ENCODE results near the gene IFI27L1.

Gene IFI27L1

DNA sequence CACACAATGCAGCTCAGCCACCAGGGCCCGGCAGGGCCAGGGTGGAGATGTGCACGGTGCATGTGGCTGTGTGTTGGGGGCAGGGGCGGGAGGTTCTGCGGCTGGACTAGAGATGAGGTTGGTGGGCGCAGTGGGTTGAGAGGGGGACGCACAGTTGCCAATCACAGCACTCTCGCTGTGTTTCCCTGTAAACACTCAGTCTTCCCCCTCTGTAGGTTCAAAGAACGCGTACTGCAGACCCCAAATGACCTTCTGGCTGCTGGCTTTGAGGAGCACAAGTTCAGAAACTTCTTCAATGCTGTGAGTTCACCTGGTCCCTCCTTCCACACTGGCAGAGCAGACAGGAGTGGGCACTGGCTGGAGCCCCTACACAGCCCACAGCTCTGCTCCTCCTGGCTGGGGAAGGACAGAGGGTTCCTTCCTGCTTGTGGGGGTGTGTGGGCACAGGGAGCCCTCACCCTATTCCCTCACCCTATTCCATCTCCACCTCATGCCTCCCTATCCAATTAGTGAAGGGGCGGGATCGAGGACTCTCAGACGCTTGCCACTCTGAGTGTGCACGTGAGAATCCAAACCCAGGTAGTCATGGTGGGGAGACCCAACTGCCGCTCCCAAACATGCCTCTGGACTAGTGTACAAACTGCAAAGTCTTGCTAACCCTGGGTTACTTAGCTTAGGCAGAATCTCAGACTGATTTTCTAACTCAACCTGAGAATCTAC, 37.2 kb upstream of the IFI27L1 start:
- peak overlapping the region; percentile 27 for H3K27ac Mint-ChIP-seq

DNA sequence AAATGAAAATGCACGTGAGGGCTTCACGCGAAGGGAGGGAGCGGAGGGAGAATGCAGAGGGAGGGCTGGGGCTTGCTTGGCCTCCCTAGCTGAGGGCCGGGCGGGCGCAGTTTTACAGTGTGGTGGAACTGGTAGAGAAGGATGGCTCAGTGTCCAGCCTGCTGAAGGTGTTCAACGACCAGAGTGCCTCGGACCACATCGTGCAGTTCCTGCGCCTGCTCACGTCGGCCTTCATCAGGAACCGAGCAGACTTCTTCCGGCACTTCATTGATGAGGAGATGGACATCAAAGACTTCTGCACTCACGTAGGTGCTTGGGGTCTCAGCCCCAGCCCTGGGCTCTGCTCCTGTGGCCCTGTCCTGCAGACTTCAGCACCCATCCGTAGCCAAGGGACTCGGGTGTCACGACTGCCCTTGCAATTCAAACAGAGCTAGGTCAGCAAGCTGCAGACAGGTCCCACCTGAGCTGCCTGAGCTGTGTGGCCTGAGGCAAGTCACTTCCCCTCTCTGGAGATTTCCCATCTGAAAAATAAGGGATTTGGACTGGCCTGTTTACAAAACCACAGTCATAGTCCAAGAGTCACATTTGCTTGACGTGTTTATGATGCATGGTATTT, 36.5 kb upstream of the IFI27L1 start:
- DNase-seq, result no peak
- no peak for ATAC-seq
- H3K4me1 Mint-ChIP-seq, result no peaks in the 10 kb centered on the region
- no peak overlapping the region for H3K27ac Mint-ChIP-seq
- H3K27me3 Mint-ChIP-seq, result no peaks in the 10 kb centered on the region
- H3K4me3 Mint-ChIP-seq, result no peak overlapping the region
- H3K36me3 Mint-ChIP-seq (ENCODE audit: low read depth), result peaks cover 20% of the 10 kb centered on the region
- no peaks in the 10 kb centered on the region for H3K9me3 Mint-ChIP-seq

More for the DNA sequence above, 37.2 kb upstream of the IFI27L1 start:
- H3K36me3 Mint-ChIP-seq (ENCODE audit: low read depth), result peaks cover 20% of the 10 kb centered on the region
- no peaks in the 10 kb centered on the region for H3K27me3 Mint-ChIP-seq
- DNase-seq (no peak), ATAC-seq (no peak)
- no peaks in the 10 kb centered on the region for H3K4me1 Mint-ChIP-seq
- no peak overlapping the region for H3K4me3 Mint-ChIP-seq
- no peaks in the 10 kb centered on the region for H3K9me3 Mint-ChIP-seq

DNA sequence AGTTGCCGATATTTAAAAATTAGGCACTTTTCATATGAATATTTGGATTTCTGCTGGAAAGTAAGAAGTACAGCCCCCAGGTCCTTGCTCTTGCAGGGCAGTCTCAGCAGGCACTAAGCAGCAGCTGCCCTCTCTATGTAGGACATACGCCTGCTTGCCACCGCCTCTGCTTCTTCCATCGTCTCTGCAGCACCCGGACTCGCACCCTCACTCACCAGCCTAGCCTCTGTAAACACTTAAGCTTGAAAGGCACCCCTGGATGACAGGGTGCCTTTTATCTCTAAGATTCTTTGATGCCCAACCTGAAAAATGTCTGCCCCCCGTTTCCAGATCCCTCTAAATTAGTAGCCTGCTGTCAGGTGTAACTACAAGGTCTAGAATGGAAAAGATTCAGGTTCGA, 36.0 kb upstream of the IFI27L1 start:
- Mint-ChIP-seq H3K4me1 (no peaks in the 10 kb centered on the region), H3K36me3 (ENCODE audit: low read depth) (peaks cover 23% of the 10 kb centered on the region), H3K27ac (no peak overlapping the region)

DNA sequence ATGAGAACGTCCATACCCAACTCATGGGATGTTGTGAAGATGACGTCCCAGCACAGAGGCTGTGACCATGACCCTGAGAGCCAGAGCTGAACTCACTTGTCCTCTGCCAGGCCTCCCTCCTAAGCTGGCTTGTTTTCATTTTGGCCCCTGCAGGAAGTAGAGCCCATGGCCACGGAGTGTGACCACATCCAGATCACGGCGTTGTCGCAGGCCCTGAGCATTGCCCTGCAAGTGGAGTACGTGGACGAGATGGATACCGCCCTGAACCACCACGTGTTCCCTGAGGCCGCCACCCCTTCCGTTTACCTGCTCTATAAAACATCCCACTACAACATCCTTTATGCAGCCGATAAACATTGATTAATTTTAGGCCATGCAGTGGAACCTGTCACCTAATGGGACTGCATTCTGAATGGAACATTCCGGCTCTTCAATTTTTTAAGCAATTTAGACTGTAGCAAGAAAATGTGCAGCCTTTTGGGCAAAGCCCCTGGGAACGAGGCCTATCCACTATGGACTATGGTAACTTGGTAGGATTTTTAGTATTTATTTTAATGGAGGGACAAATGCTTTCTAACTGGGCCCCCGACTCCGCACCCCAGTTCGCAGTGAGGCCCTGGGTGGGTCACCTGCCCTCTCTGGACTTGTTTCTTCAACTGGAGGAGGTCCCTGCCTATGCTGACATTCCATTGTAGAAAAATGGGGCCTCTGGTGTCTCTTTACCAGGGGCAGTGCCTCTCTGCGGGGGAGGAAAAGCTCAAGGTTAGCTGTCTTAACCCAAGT, 35.4 kb upstream of the IFI27L1 start:
- no peaks in the 10 kb centered on the region for H3K9me3 Mint-ChIP-seq
- H3K27ac Mint-ChIP-seq, result no peak overlapping the region
- no peaks in the 10 kb centered on the region for H3K4me1 Mint-ChIP-seq
- H3K36me3 Mint-ChIP-seq (ENCODE audit: low read depth), result peaks cover 29% of the 10 kb centered on the region
- no peaks in the 10 kb centered on the region for H3K27me3 Mint-ChIP-seq
- ATAC-seq (no peak), DNase-seq (no peak)
- H3K4me3 Mint-ChIP-seq, result no peak overlapping the region

More for the DNA sequence above, 36.0 kb upstream of the IFI27L1 start:
- Mint-ChIP-seq H3K4me3 (no peak overlapping the region), H3K27me3 (no peaks in the 10 kb centered on the region), H3K9me3 (no peaks in the 10 kb centered on the region)
- ATAC-seq (no peak), DNase-seq (no peak)

DNA sequence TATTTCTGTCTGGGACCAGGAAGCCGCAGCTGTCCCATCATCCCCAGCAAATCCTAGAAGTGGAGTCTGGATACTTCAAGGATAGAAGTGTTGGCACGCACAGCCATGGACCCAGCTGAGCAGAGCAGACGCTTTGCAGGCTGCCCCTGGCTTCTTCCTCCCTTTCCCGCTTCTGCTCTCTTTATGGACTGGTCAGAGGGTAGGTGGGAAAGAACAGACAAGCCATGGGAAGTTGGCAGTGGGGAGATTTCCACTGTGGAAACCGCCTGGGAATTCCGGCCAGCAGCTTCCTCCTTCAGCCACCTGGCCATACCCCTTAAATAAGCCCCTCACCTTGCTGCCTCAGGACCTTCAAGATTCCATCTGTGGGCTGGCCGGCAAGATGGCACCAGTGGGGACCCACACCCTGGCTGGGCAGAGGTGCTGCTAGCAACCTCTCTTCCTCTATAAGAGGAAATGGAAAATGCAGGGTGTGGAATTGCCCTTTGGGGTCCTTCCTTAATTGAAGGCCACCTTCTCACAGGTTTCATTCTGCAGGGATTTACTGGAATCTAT, 34.3 kb upstream of the IFI27L1 start:
- H3K4me1 Mint-ChIP-seq, result no peaks in the 10 kb centered on the region
- H3K27me3 Mint-ChIP-seq, result no peaks in the 10 kb centered on the region

DNA sequence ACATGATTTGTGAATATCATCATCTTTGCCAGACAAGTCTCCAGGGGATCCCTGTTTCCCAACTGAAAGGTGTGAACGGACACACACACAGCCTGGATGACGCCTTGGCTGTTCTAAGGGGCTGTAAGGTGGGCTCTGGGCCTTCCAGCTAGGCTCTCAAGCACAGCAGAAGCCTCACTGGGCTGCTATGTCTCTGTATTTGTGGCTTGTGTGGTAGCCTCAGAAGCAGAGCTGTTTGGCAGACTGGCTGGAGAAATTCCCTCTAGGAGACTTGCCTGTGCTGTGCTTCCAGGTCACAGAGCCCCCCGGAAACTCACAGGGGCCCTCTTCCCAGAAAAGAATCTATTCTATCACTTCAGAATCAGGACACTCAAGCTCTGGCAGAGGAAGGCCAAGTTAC, 33.5 kb upstream of the IFI27L1 start:
- Mint-ChIP-seq H3K4me3 (no peak overlapping the region), H3K36me3 (ENCODE audit: low read depth) (peaks cover 47% of the 10 kb centered on the region), H3K27me3 (no peaks in the 10 kb centered on the region), H3K4me1 (peaks cover 2% of the 10 kb centered on the region), H3K27ac (no peak overlapping the region), H3K9me3 (no peaks in the 10 kb centered on the region)
- ATAC-seq, result no peak
- DNase-seq, result no peak

More for the DNA sequence above, 34.3 kb upstream of the IFI27L1 start:
- H3K36me3 Mint-ChIP-seq (ENCODE audit: low read depth), result peaks cover 39% of the 10 kb centered on the region
- H3K4me3 Mint-ChIP-seq, result no peak overlapping the region
- no peak overlapping the region for H3K27ac Mint-ChIP-seq
- ATAC-seq, result no peak
- no peak for DNase-seq
- no peaks in the 10 kb centered on the region for H3K9me3 Mint-ChIP-seq

DNA sequence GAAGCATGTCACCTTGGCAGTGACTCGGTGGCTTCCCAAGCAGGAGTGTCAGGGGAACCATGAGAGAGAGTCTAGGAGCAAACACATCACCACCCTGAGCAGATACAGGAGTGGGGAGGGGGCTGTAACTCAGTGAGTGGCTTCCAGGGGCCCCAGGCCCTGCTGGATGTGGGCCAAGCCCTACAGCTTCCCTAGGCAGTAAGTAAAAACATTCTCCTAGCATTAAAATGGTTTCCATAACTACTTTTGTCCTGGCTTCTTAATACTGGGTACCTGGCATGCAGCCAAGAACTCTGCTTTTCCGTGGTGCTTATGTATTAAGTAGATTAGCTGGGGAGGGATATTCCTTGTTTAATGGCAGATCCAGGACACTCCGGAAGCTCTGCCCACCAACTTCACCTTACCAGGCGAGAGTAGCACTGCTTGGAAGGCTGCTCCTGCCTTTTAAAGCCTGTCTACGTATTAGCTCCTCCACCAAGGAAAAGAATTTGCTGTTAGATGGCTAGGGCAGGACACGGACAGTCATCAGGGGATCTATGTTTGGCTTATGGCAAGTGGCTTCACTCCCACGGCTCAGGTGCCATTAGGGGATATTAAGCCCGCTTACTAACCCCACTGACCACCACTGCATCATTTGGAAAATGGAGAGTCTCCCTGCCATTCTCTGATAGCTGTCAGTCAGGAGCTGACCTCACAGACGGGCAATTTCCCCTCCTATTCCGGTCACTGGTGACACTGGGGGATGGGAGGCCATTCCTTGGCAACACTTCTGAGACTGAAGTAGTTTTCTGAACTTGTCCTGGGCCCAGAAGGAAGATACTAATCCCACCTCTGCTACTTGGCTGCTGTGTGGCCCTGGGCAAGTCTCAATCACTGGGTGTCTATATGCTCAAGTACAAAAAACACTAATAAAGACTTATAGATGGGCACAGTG, 32.2 kb upstream of the IFI27L1 start:
- DNase-seq (no peak), ATAC-seq (no peak)
- H3K4me3 Mint-ChIP-seq, result no peak overlapping the region
- no peaks in the 10 kb centered on the region for H3K9me3 Mint-ChIP-seq
- no peak overlapping the region for H3K27ac Mint-ChIP-seq
- H3K4me1 Mint-ChIP-seq, result peaks cover 3% of the 10 kb centered on the region
- H3K27me3 Mint-ChIP-seq, result no peaks in the 10 kb centered on the region
- peaks cover 51% of the 10 kb centered on the region for H3K36me3 Mint-ChIP-seq (ENCODE audit: low read depth)

DNA sequence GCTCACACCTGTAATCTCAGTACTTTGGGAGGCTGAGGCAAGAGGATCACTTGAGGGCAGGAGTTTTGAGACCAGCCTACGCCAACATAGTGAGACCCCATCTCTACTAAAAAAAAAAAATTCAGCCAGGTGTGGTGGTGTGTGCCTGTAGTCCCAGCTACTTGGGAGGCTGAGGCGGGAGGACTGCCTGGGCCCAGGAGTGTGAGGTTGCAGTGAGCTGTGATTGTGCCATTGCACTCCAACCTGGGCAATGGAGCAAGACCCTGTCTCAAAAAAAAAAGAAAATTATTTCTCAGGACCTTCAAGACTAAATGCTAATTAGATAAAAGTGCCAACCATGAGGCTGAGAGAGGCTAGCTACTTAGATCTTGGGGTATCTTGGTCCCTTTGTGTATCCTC, 31.5 kb upstream of the IFI27L1 start:
- H3K4me3 Mint-ChIP-seq, result no peak overlapping the region
- DNase-seq (no peak), ATAC-seq (no peak)
- H3K4me1 Mint-ChIP-seq, result peaks cover 3% of the 10 kb centered on the region
- no peaks in the 10 kb centered on the region for H3K9me3 Mint-ChIP-seq
- no peaks in the 10 kb centered on the region for H3K27me3 Mint-ChIP-seq
- H3K36me3 Mint-ChIP-seq (ENCODE audit: low read depth), result peaks cover 57% of the 10 kb centered on the region
- H3K27ac Mint-ChIP-seq, result no peak overlapping the region

DNA sequence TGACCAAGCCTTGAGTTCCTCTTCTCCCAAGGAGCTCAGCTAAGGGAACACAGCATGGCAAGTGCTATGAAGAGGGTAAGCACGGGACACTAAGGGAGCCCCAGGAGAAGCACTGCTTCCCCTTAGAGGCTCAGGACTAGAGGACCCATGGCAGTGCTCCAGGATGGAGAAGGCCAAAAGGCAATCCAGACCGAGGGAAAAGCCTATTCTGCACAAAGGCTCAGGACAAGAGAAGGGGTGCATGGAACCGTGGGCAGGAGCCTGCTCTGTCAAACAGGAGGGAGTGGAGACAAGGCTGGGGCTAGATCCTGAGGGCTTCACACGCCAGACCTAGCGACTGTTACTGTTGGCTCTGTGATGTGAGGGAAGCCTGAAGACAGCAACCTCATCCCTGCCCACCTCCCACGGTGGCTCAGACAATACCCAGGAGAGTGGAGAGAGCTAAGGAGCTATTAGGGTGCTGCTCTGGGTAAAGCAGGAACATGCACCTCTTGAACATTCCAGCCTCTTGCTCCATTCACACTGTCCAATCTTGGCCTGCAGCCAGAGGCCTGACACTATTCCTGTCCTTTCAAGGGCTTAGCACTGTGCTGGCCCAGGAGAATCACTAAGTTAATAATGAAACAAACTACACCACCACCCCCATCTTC, 30.8 kb upstream of the IFI27L1 start:
- Mint-ChIP-seq H3K27me3 (no peaks in the 10 kb centered on the region), H3K4me3 (no peak overlapping the region), H3K36me3 (ENCODE audit: low read depth) (peaks cover 64% of the 10 kb centered on the region), H3K4me1 (peaks cover 3% of the 10 kb centered on the region), H3K9me3 (no peaks in the 10 kb centered on the region), H3K27ac (no peak overlapping the region)
- DNase-seq, result no peak
- ATAC-seq, result no peak

DNA sequence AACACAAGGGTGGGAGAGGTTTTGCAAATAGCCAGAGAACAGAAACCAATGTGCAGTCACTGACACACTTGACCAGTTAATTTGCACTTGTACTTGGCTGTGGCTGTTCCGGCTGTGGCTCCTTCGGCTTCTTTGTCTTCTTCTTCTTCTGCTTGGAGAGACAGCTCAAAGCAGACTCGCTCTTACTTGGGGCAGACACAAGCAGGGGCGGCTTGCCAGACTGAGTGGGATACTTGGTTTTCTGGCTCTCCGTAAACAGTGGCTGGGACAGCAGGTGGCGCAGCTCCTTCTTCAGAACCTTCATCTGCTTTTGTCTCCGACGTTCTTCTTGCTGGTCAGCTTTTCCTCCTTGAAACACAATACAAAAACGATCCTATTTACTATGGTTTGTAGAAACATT, 30.0 kb upstream of the IFI27L1 start:
- no peak for DNase-seq
- H3K27me3 Mint-ChIP-seq, result no peaks in the 10 kb centered on the region
- no peak overlapping the region for H3K4me3 Mint-ChIP-seq
- H3K27ac Mint-ChIP-seq, result no peak overlapping the region
- no peaks in the 10 kb centered on the region for H3K9me3 Mint-ChIP-seq
- H3K4me1 Mint-ChIP-seq, result peaks cover 3% of the 10 kb centered on the region
- peaks cover 72% of the 10 kb centered on the region for H3K36me3 Mint-ChIP-seq (ENCODE audit: low read depth)
- no peak for ATAC-seq

DNA sequence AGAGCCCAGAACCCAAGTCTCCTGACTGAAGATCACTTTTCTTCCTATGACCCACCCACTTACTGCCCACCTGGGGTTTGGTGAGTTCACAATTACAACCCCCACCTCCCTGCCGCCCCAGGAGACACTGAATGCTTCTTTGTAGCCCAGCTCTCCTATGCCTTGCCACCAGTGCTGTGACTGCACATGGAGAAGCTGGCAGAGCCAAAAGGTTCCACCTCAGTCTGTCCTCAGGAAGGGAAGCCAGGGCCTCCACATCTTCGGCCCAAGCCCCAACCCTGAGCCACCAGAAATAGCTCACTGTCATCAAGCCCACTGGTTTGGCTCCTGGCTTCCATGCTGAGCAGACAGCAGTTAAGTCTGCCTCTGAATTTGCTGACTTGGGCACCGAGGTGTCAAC, 29.3 kb upstream of the IFI27L1 start:
- no peak overlapping the region for H3K27ac Mint-ChIP-seq
- peaks cover 10% of the 10 kb centered on the region for H3K4me1 Mint-ChIP-seq
- no peaks in the 10 kb centered on the region for H3K27me3 Mint-ChIP-seq
- ATAC-seq (no peak), DNase-seq (no peak)
- H3K4me3 Mint-ChIP-seq, result no peak overlapping the region
- peaks cover 78% of the 10 kb centered on the region for H3K36me3 Mint-ChIP-seq (ENCODE audit: low read depth)
- no peaks in the 10 kb centered on the region for H3K9me3 Mint-ChIP-seq

DNA sequence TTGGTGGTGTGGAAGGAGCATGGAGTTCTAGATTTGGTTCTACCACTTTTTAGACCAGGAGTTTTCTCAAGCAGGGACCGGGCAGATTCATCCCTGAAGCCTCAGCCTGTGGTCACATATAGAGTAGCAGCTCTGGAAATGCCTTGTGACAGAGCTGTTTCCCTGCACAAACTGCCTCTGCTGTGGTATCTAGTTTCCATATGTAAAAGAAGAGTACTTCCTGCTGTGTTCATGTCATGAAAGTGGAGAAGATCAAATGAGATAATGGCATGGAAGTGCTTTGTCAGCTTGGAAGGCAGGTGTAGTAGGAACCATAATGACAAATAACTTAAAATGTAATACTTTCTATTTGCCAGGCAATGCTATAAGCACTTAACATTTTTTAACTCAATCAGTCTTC, 28.9 kb upstream of the IFI27L1 start:
- no peak overlapping the region for H3K4me3 Mint-ChIP-seq
- H3K27me3 Mint-ChIP-seq, result no peaks in the 10 kb centered on the region
- ATAC-seq (no peak), DNase-seq (no peak)
- H3K27ac Mint-ChIP-seq, result peak overlapping the region; percentile 76
- peaks cover 14% of the 10 kb centered on the region for H3K4me1 Mint-ChIP-seq
- no peaks in the 10 kb centered on the region for H3K9me3 Mint-ChIP-seq
- H3K36me3 Mint-ChIP-seq (ENCODE audit: low read depth), result peaks cover 77% of the 10 kb centered on the region

DNA sequence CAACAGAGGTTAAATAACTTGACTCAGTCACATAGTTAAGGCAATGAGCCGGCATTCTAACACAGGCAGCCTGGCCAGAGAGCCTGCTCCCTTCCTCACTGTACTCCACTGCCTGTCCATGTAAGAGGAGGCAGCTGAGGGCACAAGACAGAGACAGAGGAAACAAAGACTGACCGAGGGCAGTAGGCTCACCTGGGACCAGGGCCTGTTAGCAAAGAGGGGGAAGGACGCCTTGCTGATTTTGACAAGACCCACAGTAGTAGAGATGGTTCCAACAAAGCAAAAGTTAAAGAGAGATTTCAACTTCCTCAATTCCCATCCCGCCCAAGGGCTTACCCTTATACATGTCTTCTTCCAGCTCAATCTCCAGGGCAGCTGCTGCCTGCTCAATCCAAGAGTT, 28.4 kb upstream of the IFI27L1 start:
- Mint-ChIP-seq H3K27me3 (no peaks in the 10 kb centered on the region), H3K36me3 (ENCODE audit: low read depth) (peaks cover 73% of the 10 kb centered on the region), H3K4me1 (peaks cover 19% of the 10 kb centered on the region), H3K27ac (peak overlapping the region; percentile 76), H3K4me3 (no peak overlapping the region), H3K9me3 (no peaks in the 10 kb centered on the region)
- no peak for DNase-seq
- ATAC-seq, result no peak
